NOMO-1 treated with dmso at 0.1 percent for 144 hours (cell line): Measurements from ENCODE around the gene CYRIA.

ENCODE experiments used
- DNase-seq: peaks from one replicate; lab custom pipeline; 2025; ENCODE audit not compliant: unreplicated experiment; lab: John Stamatoyannopoulos, UW

The CYRIA gene

DNA sequence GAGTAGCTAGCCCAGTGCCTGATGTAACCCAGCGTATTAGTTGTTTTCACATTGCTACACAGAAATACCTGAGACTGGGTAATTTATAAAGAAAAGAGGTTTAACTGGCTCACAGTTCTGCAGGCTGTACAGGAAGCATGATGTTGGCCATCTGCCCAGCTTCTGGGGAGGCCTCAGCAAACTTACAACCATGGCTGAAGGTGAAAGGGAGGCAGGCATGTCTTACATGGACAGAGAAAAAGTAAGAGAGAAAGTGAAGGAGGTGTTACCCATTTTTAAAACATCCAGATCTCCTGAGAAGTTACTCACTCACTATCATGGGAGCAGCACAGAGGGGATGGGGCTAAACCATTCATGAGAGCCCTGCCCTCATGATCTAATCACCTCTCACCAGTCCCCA lies 6.1 kb upstream of the CYRIA start:
- DNase-seq: no peak

DNA sequence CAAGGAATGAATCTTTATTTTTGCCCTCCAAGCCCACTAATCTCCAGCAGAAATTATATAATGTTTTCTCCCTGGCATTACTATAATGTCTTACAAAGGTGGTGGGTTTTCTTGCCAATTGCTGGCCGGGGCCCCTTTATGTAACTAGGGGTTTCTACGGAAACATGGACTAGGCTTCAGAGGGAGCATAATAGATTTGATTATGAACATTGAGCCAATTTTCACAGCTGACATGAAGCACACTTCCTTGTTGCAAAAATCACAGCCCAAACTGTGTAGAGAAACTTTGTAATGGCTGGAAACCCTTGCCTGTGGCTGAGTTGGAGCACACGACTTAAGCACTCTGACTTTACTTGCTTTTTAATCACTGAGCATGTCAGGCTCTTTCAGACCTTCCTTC lies 3.8 kb upstream of the CYRIA start:
- DNase-seq: no peak

DNA sequence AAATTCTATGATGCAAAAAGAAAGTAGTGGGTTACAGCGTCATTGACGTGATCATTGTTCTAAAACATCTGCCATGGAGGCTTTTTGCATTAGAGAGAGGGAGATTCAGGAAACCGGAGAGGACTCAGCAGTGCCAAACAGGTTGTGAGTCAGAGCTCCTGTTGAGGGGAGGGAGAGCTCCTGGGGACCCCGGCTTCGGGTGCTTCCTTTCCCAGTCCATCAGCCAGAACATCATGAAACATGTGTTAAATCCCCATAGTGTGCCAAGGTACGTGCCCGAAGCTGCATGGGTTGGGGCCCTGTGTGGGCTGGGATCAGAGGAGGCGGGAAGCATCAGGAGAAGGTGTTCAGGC lies 791 bp upstream of the CYRIA start:
- no peak for DNase-seq

DNA sequence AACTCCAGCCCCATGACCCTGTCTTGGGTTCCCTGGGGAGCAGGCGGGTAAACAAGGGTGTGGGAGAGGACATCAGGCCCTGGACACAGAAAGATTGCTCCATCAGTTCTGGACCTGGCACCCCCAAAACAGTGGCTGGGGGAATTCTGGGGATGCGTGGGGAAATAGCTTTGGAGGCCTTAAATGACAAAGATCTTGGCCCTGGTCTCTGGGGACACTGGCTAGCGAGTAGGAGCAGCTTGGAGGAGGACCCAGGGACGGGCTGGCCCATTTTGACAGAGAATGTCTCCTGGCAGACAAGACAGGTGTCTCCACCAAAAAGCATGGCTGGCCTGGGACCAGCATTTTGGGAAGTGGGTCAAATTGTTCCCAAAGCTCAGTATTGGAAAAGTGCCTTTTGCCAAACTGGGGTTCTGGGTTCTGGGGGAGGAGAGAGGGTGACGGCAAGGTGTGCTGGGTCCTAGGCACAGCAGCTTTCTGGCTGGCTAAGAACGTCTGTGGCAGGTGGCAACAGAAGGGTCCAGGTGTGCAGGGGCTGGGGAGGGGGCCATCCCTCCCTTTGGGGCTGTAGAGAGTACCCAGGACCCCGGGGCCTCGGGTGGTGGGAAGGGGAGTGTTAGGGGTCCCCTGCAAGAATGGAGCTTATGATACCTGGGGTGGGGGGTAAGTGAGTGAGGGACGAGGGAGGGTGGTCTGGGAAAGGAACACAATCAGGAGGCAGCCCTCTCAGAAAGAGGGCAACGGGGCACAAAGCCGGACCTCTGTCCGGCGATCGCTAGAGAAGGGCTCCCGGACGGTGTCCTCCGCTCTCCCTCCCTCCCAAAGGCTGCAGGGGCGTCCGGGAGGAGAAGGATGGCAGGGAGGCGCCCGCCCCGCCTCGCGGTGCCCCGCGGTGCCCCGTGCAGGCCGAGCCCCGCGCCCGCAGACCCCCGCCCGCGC lies 556 bp downstream of the CYRIA start:
- DNase-seq: no peak

DNA sequence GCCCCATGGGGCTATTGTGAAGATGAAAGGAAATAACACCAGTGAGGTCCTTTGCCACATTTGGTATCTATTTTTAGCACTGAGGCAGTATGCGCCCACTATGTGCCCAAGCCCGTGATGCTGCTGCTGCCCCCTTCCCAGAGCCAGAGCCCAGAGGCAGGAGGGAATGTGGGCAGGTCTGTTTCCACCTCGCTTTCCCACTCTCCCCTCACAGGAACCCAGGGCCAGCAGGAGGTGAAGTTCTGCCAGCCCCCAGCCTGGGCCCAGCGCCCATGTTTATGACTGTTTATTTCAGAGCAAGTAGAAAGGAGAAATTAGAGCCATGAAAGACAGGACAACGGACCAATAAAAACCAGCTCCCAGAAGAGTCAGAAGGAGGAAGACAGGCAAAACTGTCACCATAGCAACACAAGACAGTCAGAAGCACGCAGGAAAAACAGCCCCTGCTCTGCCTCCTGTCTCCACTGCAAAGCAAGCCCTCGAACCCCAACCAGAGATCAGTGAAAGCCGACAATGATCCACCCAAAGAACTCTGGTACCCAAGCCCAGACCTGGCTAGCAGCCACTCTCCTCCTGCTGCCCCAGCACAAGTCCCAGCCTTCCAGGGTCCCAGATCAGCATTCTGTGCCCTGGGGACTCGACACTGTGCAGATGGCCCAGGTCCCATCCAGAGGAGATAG lies 1.4 kb downstream of the CYRIA start:
- peak; percentile 68 for DNase-seq

DNA sequence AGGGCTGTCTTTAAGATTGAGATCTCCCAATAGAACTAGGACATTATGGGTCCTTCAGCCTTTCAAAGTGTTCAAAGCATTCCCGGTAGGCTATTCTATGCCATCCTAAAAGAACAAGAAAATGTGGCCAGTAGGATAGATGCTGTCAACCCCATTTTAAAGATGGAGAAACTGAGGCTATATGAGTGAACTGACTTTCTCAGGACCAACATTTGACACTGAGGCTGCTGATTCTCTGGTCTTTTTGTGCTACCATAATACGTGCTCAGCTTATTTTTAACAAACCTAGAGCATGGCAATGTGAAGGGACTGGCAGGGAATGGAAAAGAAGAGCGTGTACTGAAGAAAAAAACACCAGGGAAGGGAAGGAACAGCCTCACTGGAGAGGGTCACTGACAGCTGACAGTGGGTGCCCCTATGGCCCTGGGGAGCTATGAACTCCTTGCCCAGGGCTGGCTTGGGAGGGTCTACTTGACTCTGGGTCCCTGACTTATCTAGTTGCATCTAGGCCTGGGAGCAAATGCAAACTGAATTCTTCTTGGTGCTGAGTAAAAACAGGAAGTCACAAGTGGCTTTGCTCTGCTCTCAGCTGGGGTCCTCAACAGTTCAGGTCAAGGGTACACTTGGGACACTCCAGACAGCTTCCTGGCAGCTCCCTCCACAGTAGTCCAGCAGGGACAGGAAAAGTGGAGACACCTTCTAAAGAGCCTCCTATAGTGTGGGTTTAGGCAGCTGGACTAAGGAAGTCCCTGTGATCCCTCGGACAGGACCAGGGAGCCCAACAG lies 2.3 kb downstream of the CYRIA start:
- no peak for DNase-seq

DNA sequence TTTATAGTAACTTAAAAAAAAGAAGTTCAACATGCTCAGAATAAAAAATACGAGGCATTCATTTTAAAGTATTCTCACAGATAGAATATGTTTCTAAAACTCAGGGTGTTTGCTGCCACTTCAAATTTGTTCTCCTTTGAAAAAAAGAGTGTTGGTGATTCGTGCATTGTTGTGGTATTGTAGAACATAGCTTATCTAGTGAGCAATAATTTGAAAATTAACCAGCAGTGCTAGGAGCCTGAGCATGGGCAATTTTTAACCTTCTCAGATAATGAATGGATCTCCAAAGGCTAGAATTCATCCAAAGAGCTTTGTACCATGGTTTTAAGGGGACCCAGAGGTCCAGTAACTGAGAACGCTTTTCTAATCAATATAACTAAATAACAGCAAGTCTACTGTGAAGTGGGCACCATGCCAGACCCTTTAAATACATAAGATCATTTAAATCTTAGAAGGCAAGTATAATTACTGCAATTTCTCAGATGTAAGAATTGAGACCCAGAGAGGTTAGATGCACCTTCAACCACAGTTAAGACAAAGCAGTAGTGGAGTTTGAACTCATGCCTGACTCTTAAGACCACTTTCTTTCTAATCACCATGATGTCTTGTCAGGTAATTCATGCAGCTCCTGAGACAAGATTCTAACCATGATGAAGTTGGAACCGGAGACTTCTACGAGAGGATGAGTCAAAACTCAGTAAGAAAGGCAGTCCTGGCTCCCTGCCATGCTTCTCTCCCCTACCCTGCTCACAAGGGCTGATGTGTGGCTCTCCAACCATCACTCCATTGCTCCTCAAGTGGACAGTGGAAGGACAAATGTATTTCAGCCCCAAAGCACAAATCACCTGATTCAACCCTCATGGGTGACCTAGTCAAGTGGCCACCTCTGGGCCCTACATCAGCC lies 3.4 kb downstream of the CYRIA start:
- DNase-seq: no peak

DNA sequence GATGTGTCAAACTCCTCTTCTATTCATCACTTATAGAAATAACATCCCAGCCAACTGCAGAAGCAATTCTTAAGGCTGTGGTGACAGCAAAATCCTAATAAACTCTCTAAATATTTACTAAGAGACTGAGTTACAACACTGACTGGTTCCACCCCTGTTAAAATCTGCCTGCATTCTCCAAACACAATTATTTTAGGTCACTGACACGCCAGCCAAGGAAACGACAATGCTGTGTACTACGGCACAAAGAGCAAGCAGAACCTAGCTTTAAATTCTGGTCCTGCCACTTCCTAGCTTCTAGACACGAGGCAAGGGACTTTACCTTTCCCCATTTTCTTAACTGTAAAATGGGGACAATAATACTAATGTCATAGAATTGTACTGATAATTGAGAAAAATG lies 4.1 kb downstream of the CYRIA start:
- DNase-seq: no peak

DNA sequence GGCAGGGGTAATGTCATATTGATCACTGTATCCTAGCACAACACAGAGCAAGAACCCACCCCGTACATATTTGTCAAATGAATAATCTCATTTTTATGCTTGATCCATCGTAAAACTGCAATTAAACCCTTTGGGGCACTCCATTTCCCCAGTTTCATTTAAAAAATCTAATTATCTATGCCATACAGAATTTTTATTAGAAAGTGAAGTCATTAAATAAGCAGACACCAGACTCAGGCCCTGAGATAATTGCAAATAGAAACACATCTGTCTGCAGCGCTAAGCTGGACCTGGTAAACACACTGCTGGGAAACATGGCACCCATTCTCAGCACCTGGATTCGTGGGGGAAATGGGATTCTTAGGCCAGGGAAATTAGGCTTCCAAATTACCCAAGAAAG lies 5.1 kb downstream of the CYRIA start:
- no peak for DNase-seq

DNA sequence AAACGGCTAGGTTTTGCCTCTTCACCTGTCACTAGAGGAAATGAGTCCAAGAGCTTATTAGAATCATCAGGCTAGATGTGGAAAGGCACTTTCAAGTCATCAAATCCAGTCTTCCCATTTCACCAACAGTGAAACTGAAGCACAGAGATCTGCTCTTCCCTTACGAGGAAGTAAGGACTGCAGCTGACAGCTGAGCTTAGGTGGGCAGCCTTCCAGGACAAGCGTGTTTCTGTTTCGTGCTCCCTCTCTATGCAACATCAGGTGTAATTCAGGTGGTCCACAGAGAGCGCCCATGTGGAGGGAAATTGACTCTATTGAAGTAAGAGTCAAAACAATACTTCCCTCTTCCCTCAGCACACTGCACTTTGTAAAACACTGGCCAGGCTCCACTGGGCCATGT lies 5.5 kb downstream of the CYRIA start:
- no peak for DNase-seq

DNA sequence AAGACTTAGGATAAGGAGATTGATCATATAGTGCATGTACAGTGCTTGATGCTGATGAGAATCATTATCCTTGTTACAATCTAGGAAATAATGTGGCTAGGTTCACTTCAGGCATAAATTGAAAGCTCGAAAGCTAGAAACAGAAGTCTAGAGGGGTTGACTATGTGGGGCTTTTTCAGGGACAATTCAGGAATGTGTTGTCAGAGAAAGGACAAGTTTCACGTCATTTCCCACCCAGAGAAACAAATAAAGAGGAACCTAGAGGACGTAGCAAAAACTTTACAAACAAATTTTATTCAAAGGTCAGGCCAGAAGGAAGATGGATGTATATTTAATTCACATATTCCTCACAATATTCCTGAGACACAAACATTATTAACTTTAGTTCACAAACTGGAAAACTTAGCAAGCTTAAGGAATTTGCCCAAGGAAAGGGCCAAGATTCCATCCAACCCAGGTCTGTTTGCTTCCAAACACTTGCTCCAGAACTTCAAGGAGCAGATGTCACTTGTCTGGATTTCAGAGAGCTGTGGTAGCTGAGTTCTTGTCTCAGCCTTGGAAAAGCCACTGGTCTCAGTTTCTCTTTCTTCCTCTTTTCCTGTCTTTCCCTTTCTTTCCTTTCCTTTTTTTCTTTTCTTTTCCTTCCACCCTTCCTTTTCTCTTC lies 7.4 kb downstream of the CYRIA start:
- no peak for DNase-seq

DNA sequence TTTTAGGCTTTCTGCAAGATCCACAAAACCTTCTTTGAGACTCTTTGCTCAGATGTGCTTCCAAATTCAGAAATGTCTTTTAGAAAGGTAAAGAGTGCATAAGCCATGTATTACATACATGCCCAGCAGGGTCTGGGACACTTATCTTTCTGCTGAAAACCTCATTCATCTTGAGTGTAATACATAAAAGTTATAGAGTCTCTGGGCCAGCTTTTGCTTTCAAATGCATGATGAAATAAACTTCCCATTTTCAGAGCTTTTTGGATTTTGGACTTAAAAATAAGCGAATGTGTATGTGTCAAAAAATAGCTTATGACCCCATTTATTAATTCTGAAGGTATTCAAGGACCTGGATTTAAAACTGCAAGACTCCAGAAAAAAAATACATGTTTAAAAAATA lies 8.0 kb downstream of the CYRIA start:
- no peak for DNase-seq

DNA sequence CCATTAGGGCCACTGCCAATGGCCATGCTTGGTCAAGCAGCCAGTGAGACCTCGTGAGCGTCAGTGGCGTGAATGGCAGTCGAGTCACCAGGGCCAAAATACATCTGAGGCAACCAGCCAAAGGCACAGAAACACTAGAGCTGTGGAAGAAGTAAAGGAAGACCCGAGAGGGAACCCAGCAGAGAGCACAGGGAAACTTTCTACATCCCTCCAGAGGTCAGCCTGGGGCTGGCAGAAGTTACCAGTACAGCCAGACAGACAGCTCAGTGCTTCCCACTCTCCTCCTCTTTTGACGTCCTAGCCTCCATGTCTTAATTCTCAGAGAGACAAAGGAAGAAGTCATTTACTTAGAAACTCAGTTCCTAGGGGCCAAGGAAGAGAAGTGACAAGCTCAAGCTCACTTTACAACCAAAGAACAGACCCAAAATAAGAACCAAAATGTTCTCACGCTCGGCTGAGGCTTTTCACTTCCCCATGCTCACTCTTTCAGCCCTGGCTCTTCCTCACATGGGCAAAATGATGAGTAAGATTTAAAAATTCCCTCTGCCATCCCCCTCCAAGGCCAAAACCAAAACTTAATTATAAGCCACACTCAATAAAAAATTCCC lies 8.7 kb downstream of the CYRIA start:
- DNase-seq: peak; percentile 81

DNA sequence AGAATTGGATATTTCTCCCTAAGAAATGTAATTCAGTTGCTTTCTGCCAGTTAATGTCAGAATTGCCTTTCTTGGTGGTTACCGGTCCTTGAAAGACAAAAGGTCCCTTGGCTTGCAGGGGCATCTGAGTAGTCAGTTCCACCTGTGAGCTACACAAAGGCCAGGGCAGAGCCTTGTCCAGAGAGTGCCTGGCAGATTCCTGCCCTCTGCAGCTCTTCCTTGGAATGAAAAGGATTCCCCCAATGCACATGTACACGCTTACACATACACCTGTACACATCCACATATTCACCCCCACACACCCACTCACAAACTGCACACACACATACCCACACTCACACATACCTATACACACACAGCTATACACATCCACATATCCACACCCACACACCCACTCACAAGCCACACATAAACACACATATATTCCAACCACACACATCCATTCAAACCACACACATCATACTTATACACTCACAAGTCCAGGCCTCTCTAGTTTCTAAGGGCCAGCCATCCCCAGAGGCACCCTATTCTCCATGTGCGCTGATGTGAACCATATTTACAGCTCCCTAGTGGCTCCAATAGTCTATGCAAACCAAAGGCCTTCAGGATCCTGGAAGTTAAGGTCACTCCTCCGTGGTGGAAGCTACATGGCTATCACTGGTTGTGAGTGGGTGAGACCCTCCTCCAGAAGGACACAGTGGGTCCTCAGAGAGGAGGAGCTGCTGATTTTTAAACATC lies 9.6 kb downstream of the CYRIA start:
- no peak for DNase-seq

DNA sequence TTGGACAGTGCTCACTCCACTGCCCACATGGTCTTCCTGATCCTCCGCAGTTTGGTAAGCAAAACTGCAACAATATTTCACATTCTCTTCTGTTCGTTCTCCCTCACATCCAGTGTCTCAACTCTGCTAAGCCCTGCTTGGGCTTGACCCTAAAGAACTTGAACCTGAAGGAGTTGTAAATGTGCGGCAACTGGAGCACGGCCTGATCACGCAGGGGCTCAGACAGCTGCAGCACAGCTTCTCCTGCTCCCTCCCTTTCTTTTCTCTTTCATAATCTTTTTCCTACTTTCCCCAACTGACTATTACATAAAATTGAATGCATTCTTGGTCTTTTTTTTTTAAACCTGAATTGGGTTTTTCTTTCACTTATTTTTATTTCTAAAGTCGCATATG lies 10.2 kb downstream of the CYRIA start:
- DNase-seq: no peak

DNA sequence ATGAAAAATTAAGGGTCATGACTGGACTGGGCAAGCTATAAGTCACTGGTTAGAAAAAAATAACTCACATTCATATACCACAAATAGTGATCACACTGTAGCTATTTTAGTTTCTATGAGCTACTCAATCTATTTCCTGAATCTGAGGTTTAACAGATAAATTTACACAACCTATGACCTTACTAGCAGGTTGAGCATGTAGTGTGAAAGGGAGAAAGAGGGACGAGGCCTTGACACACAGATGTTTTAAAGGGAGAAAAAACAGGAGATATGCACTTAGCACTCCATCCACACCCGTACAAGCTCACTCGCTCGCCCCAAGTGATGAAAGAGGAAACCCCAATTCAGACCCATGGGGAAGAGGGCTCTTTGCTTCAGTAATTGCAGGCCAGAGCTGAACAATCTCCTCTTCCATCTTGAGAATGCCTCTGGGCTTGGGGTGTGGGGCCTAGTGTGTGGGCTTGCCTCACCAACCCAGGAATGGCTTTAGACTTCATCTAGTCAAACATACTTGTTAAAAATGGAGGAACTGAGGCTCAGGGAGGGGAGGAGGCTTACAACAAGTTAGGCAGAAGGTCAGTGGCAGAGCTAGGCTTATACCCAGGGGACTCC lies 10.7 kb downstream of the CYRIA start:
- peak; percentile 56 for DNase-seq

DNA sequence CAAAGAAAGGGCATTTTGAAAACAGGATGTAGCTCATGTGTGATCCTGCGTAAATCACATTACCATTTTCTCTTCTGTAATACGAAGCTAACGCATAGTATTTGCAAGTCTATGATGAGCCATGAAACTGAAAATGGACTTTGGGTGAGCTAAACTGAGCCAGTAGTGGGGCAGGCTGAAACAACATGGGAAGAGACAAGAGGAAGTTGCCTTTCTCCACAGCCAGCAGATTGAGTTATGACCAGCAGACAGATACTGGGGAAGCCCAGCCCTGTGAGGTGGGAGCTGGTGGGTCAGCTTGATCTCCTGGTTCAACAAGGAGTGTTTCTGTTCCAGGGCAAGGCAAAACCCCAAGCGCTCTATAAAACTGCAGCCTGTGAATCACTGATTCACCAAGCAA lies 11.8 kb downstream of the CYRIA start:
- DNase-seq: peak; percentile 85

DNA sequence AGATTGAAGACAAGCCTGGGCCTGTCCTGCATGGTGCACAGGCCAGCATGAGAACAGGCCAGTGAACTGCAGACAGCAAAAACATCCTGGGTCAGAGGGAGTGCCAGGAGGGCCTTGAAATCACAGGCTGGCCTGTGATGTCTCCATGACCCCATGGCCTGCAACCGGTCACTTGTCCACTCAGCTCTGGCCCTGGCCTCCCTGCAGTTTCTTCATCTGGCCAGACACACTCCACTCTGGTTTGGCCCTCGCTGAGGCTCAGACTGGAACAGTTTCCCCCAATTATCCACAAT lies 12.6 kb downstream of the CYRIA start:
- DNase-seq: no peak
